ENCODE data around the gene EVI2B. TPM values are rescaled to one million over a fixed set of nuclear protein-coding genes. Genes with fewer than 3 reads are reported as not detected.
A peak's percentile ranks its signal among the peaks of the same experiment; 100 is the strongest.
"Not testable (repeated sequence)": the region's sequence is repeated elsewhere in the genome, so short reads cannot be mapped to it uniquely, and the experiment has no call there.

EVI2B gene
- total RNA-seq, 1 experiment from 2014 or later: not detected

DNA sequence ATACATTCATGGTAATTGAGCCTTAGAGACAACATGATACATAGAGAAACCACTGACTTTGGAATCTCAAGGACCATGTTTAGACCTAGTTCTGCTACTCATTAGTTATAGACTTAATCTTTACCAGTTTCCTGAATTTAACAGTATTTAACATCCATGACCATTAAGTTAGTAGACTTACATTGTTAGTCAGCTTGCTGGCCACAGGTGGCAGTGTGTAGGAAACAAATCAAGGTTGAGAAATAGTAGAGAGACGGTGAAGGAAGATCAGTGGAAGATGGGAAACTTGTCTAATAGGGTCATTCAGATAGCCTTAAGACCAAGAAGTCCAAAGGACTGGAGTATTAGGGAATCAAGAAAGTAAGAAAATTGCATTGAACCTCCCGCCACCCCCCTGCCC lies 47.8 kb downstream of the EVI2B start:
- H2BK15ac ChIP-seq (ENCODE audit: low read depth, low read length): no peak overlapping the region
- H3K18ac ChIP-seq (ENCODE audit: insufficient read length, low read depth, low read length): no peak overlapping the region
- no peak overlapping the region for H4K91ac ChIP-seq (ENCODE audit: insufficient read length, low read depth, low read length)
- H2AFZ ChIP-seq (ENCODE audit: low read length): no peak overlapping the region
- H3K23ac ChIP-seq (ENCODE audit: insufficient read length, low read depth, low read length): no peak overlapping the region
- H3K14ac ChIP-seq (ENCODE audit: insufficient read depth, low read length): no peak overlapping the region
- no peak overlapping the region for H3K9ac ChIP-seq (ENCODE audit: extremely low read depth, insufficient read length, low read length)
- H3K9me3 ChIP-seq (ENCODE audit: control insufficient read depth, low read depth, low read length): no peaks in the 10 kb centered on the region
- no peak overlapping the region for H2BK120ac ChIP-seq (ENCODE audit: low read depth, low read length, poor library complexity, severe bottlenecking)
- H4K8ac ChIP-seq (replicated peaks; ENCODE audit: insufficient read length, low read depth, low read length): no peak overlapping the region
- H3K4me1 ChIP-seq (ENCODE audit: insufficient read depth, low read length): 0 out of 2 replicates have a peak, but pooled peaks cover 3% of the 10 kb centered on the region
- H4K5ac ChIP-seq (ENCODE audit: insufficient read length, low read depth, low read length): no peak overlapping the region
- WGBS (ENCODE audit: extremely low coverage, insufficient read length, low lambda C conversion rate): no CpG with 5 or more reads among the region's 2 CpGs
- no peak overlapping the region for H2AK5ac ChIP-seq (ENCODE audit: insufficient read length, low read length)
- H3K4ac ChIP-seq (ENCODE audit: low read depth, low read length): no peak overlapping the region
- DNase-seq: no peak
- H2BK5ac ChIP-seq (ENCODE audit: insufficient read length, low read length): no peak overlapping the region
- H4K20me1 ChIP-seq (ENCODE audit: control insufficient read depth, insufficient read depth, insufficient read length): no peaks in the 10 kb centered on the region
- Mint-ChIP-seq H3K9me3 (no peaks in the 10 kb centered on the region), H3K36me3 (ENCODE audit: insufficient read depth in 1 of 3, low read depth in 3 of 3) (peaks cover 4 to 48% (median 38%) of the 10 kb centered on the region in 3 experiments; a peak in 6 of 7 replicates), H3K4me1 (peaks cover 8 to 11% of the 10 kb centered on the region in 2 experiments), H3K27me3 (ENCODE audit: low read depth) (no peaks in the 10 kb centered on the region), H3K4me3 (no peak overlapping the region), H3K27ac (peak overlapping the region in 1 of 3 experiments; percentile 72; a peak in 2 of 7 replicates)
- no peak overlapping the region for H2BK12ac ChIP-seq (ENCODE audit: insufficient read length, low read depth, low read length)
- H3K56ac ChIP-seq (ENCODE audit: insufficient read length, low read depth, low read length): no peak overlapping the region
- H3K27ac ChIP-seq (ENCODE audit: insufficient read length, low read depth, low read length): no peak overlapping the region
- no peak overlapping the region for H2BK20ac ChIP-seq (ENCODE audit: low read depth, low read length, poor library complexity, severe bottlenecking)
- H3K27me3 ChIP-seq (ENCODE audit: insufficient read depth, low read length): no peaks in the 10 kb centered on the region
- H3K4me2 ChIP-seq (ENCODE audit: insufficient read depth, insufficient read length, low read length): no peak overlapping the region
- H3T11ph ChIP-seq (ENCODE audit: low read length): no peak overlapping the region
- no peaks in the 10 kb centered on the region for H3K79me2 ChIP-seq (ENCODE audit: insufficient read depth, low read length)
- no peaks in the 10 kb centered on the region for H3K23me2 ChIP-seq (ENCODE audit: insufficient read length, low read depth, low read length, poor library complexity, severe bottlenecking)
- TF ChIP-seq, protein P1, sequence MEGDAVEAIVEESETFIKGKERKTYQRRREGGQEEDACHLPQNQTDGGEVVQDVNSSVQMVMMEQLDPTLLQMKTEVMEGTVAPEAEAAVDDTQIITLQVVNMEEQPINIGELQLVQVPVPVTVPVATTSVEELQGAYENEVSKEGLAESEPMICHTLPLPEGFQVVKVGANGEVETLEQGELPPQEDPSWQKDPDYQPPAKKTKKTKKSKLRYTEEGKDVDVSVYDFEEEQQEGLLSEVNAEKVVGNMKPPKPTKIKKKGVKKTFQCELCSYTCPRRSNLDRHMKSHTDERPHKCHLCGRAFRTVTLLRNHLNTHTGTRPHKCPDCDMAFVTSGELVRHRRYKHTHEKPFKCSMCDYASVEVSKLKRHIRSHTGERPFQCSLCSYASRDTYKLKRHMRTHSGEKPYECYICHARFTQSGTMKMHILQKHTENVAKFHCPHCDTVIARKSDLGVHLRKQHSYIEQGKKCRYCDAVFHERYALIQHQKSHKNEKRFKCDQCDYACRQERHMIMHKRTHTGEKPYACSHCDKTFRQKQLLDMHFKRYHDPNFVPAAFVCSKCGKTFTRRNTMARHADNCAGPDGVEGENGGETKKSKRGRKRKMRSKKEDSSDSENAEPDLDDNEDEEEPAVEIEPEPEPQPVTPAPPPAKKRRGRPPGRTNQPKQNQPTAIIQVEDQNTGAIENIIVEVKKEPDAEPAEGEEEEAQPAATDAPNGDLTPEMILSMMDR (conservative IDR thresholded peaks at IDR 0.05): peak; percentile 61
- H3K79me1 ChIP-seq (ENCODE audit: insufficient read depth, low read depth, low read length, poor library complexity, severe bottlenecking): no peaks in the 10 kb centered on the region

DNA sequence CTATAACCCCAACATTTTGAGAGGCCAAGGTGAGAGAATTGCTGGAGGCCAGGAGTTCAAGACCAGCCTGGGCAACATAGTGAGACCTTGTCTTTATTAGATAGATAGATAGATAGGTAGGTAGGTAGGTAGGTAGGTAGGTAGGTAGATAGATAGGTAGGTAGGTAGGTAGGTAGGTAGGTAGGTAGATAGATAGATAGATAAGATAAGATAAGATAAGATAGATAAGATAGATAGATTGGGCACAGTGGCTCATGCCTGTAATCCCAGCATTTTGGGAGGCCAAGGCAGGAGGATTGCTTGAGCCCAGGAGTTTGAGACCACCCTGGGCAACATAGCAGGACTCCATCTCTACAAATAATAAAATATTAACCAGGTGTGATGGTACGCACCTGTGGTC lies 50.9 kb downstream of the EVI2B start:
- not testable (repeated sequence) for H2BK120ac ChIP-seq (ENCODE audit: low read depth, low read length, poor library complexity, severe bottlenecking); H3K4me1 ChIP-seq (ENCODE audit: insufficient read depth, low read length); H4K5ac ChIP-seq (ENCODE audit: insufficient read length, low read depth, low read length); H3K4me1 Mint-ChIP-seq; H2BK5ac ChIP-seq (ENCODE audit: insufficient read length, low read length); H4K20me1 ChIP-seq (ENCODE audit: control insufficient read depth, insufficient read depth, insufficient read length); H3K4ac ChIP-seq (ENCODE audit: low read depth, low read length); H3K27ac ChIP-seq (ENCODE audit: insufficient read length, low read depth, low read length); H2AFZ ChIP-seq (ENCODE audit: low read length); H3K27me3 Mint-ChIP-seq (ENCODE audit: low read depth); H3K14ac ChIP-seq (ENCODE audit: insufficient read depth, low read length); H3K4me2 ChIP-seq (ENCODE audit: insufficient read depth, insufficient read length, low read length); H4K91ac ChIP-seq (ENCODE audit: insufficient read length, low read depth, low read length); H3K79me2 ChIP-seq (ENCODE audit: insufficient read depth, low read length); H3K23ac ChIP-seq (ENCODE audit: insufficient read length, low read depth, low read length); H4K8ac ChIP-seq (replicated peaks; ENCODE audit: insufficient read length, low read depth, low read length); H2BK20ac ChIP-seq (ENCODE audit: low read depth, low read length, poor library complexity, severe bottlenecking); H2BK15ac ChIP-seq (ENCODE audit: low read depth, low read length); H3K23me2 ChIP-seq (ENCODE audit: insufficient read length, low read depth, low read length, poor library complexity, severe bottlenecking); H3K56ac ChIP-seq (ENCODE audit: insufficient read length, low read depth, low read length); H3K9me3 ChIP-seq (ENCODE audit: control insufficient read depth, low read depth, low read length); H3K9me3 Mint-ChIP-seq; H2AK5ac ChIP-seq (ENCODE audit: insufficient read length, low read length); H3K27me3 ChIP-seq (ENCODE audit: insufficient read depth, low read length); H3K9ac ChIP-seq (ENCODE audit: extremely low read depth, insufficient read length, low read length); H3K18ac ChIP-seq (ENCODE audit: insufficient read length, low read depth, low read length); H3K79me1 ChIP-seq (ENCODE audit: insufficient read depth, low read depth, low read length, poor library complexity, severe bottlenecking); H3K4me3 Mint-ChIP-seq; H3K27ac Mint-ChIP-seq; H2BK12ac ChIP-seq (ENCODE audit: insufficient read length, low read depth, low read length); H3T11ph ChIP-seq (ENCODE audit: low read length); DNase-seq
- no CpG with 5 or more reads among the region's 1 CpG for WGBS (ENCODE audit: extremely low coverage, insufficient read length, low lambda C conversion rate)
- H3K36me3 Mint-ChIP-seq (ENCODE audit: insufficient read depth in 1 of 3, low read depth in 3 of 3): peaks cover 6 to 36% (median 32%) of the 10 kb centered on the region in 3 experiments; a peak in 6 of 7 replicates
